Fibroblast of mammary gland (primary cell): Measurements from ENCODE around the gene ZNF791.

ENCODE experiments used
- DNase-seq: peaks from one replicate; pipeline ENCODE4 v3.0.0-alpha.2; 2010; ENCODE audit warnings: low read depth
- H3K4me3 ChIP-seq: 2 replicates; pipeline ENCODE4 v1.5.1; 2011; ENCODE audit warnings: low read depth, mild to moderate bottlenecking, low read length, moderate library complexity; ENCODE audit not compliant: control insufficient read depth
- TF ChIP-seq, protein P1 (sequence below): conservative IDR thresholded peaks from 2 replicates; pipeline ENCODE4 v1.5.1; 2011; ENCODE audit warnings: low read depth, low read length, inconsistent platforms; ENCODE audit not compliant: control insufficient read depth, insufficient read depth

ZNF791 gene

DNA sequence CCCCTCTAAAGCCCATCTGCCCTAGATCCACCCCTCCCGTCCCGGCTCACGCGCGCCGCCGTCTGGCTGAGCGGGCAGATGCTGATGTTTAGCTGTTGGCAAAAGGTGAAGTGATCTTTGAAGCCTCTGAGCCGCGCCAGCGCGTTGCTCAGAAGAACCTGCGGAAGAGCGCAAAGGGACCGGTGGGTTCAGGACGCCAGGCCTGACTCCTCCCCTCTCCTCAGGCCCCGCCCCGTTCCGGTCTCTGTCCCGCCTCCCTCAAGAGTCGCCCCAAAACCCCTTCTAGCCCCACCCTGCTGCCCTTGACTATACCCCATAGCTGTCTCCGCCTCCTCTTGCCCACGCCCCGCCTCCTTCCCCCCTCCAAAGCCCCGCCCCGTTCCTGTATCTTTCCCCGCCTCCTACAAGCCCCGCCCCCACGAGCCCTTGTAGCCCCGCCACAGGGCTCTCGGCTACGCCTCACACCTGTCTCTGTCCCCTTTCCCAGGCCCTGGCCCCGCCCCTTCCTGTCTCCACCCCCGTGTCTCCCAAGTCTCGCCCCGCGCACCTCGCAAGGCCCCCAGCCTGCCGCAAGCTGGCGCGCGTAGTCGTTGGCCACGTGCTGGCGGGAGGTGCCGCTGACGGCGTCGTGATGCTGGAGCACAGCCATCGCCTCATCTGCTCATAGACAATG lies 46.3 kb downstream of the ZNF791 start:
- DNase-seq, result no peak
- H3K4me3 ChIP-seq, result no peak overlapping the region
- TF ChIP-seq, protein P1, sequence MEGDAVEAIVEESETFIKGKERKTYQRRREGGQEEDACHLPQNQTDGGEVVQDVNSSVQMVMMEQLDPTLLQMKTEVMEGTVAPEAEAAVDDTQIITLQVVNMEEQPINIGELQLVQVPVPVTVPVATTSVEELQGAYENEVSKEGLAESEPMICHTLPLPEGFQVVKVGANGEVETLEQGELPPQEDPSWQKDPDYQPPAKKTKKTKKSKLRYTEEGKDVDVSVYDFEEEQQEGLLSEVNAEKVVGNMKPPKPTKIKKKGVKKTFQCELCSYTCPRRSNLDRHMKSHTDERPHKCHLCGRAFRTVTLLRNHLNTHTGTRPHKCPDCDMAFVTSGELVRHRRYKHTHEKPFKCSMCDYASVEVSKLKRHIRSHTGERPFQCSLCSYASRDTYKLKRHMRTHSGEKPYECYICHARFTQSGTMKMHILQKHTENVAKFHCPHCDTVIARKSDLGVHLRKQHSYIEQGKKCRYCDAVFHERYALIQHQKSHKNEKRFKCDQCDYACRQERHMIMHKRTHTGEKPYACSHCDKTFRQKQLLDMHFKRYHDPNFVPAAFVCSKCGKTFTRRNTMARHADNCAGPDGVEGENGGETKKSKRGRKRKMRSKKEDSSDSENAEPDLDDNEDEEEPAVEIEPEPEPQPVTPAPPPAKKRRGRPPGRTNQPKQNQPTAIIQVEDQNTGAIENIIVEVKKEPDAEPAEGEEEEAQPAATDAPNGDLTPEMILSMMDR, result no peak

DNA sequence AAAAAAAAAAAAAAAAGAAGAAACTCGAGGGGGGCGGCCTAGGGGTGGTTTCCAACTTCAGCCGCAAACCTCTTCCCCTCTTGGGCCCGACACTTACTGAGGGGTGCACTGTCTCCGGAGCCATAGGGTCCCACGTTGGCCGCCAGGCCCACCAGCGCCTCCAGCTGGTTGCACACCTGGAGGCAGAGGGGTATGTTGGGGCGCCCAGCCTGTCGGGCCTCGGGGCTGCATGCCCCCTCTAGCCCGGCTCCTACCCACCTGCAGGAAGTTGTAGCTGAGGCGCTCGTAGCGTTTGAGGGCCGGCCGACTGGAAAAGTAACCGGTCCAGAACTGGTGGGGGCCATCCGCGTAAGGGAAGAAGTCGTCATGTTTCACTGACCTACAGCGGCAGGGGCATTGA lies 47.2 kb downstream of the ZNF791 start:
- TF ChIP-seq, protein P1, result no peak
- no peak for DNase-seq
- H3K4me3 ChIP-seq, result no peak overlapping the region

DNA sequence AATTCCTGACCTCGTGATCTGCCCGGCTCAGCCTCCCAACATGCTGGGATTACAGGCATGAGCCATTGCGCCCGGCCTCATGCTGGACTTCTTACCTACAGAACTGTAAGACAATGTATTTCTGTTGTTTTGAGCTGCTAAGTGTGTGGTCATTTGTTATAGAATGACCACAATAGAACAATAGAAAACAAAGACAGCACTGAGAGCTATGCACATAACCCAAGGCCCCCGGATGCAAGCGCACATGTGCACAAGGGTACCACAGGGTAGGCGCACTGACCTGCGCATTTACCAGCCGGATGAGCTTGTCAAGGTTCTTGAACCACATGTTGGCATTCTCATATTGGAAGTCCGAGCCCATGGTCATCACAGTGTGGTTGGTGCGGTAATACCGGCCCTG lies 50.3 kb downstream of the ZNF791 start:
- no peak overlapping the region for H3K4me3 ChIP-seq
- TF ChIP-seq, protein P1, result no peak
- no peak for DNase-seq

DNA sequence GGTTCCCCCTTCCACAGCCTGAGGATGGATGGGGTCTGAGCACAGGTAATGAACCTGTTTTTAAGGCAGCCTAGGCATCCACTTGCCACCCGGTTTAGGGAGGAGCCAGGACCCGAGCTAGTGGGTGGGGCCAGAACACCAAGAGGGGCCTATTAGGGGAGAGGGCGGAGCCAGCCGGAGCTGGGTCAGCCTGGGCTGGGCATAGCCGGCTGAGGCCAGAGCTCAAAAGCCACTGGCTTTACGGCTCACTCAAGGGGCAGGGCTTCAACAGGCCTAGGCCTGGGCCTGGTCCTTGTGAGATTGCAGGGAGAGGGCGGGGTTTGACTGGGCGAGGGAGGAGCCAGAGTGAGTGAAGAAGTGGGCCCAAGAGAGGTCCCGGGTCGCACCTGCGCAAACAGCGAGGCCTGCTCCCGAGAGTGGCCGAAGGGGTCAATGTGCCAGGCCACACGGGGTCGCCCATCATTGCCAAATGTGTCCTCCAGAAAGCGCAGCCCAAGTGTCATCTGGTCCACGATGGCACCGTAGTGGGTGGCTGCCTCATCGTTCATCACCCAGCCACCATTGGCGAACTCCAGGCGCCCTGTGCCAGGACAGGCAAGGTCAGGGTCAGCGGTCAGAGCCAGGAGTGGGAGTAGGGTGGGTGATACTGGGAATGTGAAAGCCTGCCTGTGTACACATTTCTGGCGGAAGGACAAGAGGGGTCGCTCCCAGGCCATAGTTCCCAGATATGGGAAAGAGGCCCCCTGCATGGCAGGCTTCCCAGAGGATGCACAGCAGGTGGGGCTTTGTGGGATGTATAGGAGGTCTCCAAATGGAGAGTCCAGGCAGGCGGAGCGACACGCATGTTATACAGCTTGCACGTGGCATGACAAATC lies 53.9 kb downstream of the ZNF791 start:
- TF ChIP-seq, protein P1, result no peak
- peak; percentile 35 for DNase-seq
- no peak overlapping the region for H3K4me3 ChIP-seq

DNA sequence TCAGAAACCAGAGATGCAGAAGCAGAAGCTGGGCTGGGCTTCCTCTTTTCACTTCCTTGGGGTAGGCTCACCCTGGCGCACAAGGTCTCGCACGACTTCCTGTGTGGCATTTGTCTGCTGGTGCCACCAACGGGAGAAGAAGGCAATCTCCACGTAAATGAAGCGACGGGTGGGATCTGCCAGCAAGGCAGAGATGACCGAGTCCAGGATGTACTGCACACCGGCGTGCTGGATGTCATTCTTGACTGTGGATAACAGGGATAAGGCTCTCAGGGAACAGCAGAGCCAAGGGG lies 54.5 kb downstream of the ZNF791 start:
- DNase-seq, result no peak
- no peak overlapping the region for H3K4me3 ChIP-seq
- TF ChIP-seq, protein P1, result no peak

DNA sequence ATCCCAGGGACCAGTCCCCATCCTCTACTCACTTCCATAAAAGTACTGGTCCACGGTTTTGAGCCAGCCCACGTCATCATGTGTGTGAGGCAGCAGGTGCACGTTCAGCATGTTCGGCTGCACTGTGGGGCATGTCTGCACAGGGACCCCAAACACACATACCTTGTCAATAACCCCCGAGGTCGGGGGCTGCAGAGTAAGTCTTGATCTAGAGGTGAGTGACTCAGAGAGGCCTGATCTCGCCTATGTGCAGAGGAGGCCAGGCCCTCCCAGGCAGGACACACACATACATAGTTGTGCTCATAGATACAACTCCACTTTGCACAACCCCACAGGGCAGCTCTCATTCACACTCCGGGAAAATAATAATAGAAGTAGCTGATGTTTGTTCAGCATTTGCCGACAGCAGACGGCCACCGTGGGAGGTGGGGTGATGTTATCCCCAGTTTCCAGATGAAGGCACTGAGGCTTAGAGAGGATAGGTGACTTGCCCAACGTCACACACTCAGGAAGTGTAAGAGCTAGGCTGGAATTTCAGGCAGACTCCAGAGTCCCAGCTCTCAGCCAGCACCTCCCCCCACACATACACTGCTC lies 55.0 kb downstream of the ZNF791 start:
- H3K4me3 ChIP-seq, result peak overlapping the region; percentile 68
- no peak for DNase-seq
- TF ChIP-seq, protein P1, result no peak
